HG02642 (cell line): Measurements from ENCODE around the gene KATNA1.
A peak's percentile ranks its signal among the peaks of the same experiment; 100 is the strongest.

Source experiments
- ATAC-seq: cut with Tn5 transposase; IDR thresholded peaks from one replicate; pipeline ENCODE4 v1.9.1; 2021; ENCODE audit warnings: mild to moderate bottlenecking; ENCODE audit not compliant: unreplicated experiment, poor library complexity

Gene KATNA1

GRCh38 chr6:149615805-149616204, 32.7 kb downstream of the KATNA1 start:
- no peak for ATAC-seq

- ATAC-seq = no peak
Observed at GRCh38 chr6:149614337-149614736, 34.2 kb downstream of the KATNA1 start.

- ATAC-seq = no peak
Observed at GRCh38 chr6:149608381-149608982, 40.0 kb downstream of the KATNA1 start.

- no peak for ATAC-seq
Observed at GRCh38 chr6:149600508-149600907, 48.0 kb downstream of the KATNA1 start.

GRCh38 chr6:149593408-149593807, 55.1 kb downstream of the KATNA1 start:
- ATAC-seq = no peak

GRCh38 chr6:149592983-149593382, 55.5 kb downstream of the KATNA1 start:
- ATAC-seq = no peak

GRCh38 chr6:149586149-149586548, 62.4 kb downstream of the KATNA1 start:
- ATAC-seq = no peak

- ATAC-seq = no peak
Observed at GRCh38 chr6:149581349-149581748, 67.2 kb downstream of the KATNA1 start.

- no peak for ATAC-seq
Observed at GRCh38 chr6:149580880-149581279, 67.6 kb downstream of the KATNA1 start.

GRCh38 chr6:149567945-149568585, 80.4 kb downstream of the KATNA1 start:
- no peak for ATAC-seq

- ATAC-seq = no peak
Observed at GRCh38 chr6:149567194-149567586, 81.3 kb downstream of the KATNA1 start.

GRCh38 chr6:149566410-149567193, 81.9 kb downstream of the KATNA1 start:
- peak; percentile 25 for ATAC-seq

- ATAC-seq = peak; percentile 87
Observed at GRCh38 chr6:149565527-149566409, 82.7 kb downstream of the KATNA1 start, which contains the start of gene GINM1. GINM1 (plus strand) TSS chr6:149566375; CDS start chr6:149566415, 40 bp downstream.

GRCh38 chr6:149563928-149564325, 84.6 kb downstream of the KATNA1 start:
- ATAC-seq = no peak

- ATAC-seq = no peak
Observed at GRCh38 chr6:149563203-149563927, 85.1 kb downstream of the KATNA1 start.

GRCh38 chr6:149560736-149561135, 87.8 kb downstream of the KATNA1 start:
- no peak for ATAC-seq

GRCh38 chr6:149559389-149559788, 89.1 kb downstream of the KATNA1 start:
- ATAC-seq = no peak

- no peak for ATAC-seq
Observed at GRCh38 chr6:149558029-149558428, 90.5 kb downstream of the KATNA1 start.

GRCh38 chr6:149551920-149552319, 96.6 kb downstream of the KATNA1 start:
- no peak for ATAC-seq
